Activated T-cell treated with anti-CD3 and anti-CD28 coated beads for 1 hour (primary cell): ENCODE data around the gene TNF.

Experiments used
- DNase-seq: peaks from one replicate; pipeline ENCODE4 v3.0.0-alpha.2; 2020; ENCODE audit warnings: low read depth

The TNF gene

DNA sequence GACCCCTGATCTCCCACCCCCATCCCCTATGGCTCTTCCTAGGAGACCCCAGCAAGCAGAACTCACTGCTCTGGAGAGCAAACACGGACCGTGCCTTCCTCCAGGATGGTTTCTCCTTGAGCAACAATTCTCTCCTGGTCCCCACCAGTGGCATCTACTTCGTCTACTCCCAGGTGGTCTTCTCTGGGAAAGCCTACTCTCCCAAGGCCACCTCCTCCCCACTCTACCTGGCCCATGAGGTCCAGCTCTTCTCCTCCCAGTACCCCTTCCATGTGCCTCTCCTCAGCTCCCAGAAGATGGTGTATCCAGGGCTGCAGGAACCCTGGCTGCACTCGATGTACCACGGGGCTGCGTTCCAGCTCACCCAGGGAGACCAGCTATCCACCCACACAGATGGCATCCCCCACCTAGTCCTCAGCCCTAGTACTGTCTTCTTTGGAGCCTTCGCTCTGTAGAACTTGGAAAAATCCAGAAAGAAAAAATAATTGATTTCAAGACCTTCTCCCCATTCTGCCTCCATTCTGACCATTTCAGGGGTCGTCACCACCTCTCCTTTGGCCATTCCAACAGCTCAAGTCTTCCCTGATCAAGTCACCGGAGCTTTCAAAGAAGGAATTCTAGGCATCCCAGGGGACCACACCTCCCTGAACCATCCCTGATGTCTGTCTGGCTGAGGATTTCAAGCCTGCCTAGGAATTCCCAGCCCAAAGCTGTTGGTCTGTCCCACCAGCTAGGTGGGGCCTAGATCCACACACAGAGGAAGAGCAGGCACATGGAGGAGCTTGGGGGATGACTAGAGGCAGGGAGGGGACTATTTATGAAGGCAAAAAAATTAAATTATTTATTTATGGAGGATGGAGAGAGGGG, 1.9 kb upstream of the TNF start:
- no peak for DNase-seq

DNA sequence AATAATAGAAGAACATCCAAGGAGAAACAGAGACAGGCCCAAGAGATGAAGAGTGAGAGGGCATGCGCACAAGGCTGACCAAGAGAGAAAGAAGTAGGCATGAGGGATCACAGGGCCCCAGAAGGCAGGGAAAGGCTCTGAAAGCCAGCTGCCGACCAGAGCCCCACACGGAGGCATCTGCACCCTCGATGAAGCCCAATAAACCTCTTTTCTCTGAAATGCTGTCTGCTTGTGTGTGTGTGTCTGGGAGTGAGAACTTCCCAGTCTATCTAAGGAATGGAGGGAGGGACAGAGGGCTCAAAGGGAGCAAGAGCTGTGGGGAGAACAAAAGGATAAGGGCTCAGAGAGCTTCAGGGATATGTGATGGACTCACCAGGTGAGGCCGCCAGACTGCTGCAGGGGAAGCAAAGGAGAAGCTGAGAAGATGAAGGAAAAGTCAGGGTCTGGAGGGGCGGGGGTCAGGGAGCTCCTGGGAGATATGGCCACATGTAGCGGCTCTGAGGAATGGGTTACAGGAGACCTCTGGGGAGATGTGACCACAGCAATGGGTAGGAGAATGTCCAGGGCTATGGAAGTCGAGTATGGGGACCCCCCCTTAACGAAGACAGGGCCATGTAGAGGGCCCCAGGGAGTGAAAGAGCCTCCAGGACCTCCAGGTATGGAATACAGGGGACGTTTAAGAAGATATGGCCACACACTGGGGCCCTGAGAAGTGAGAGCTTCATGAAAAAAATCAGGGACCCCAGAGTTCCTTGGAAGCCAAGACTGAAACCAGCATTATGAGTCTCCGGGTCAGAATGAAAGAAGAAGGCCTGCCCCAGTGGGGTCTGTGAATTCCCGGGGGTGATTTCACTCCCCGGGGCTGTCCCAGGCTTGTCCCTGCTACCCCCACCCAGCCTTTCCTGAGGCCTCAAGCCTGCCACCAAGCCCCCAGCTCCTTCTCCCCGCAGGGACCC, 981 bp upstream of the TNF start:
- DNase-seq = no peak

DNA sequence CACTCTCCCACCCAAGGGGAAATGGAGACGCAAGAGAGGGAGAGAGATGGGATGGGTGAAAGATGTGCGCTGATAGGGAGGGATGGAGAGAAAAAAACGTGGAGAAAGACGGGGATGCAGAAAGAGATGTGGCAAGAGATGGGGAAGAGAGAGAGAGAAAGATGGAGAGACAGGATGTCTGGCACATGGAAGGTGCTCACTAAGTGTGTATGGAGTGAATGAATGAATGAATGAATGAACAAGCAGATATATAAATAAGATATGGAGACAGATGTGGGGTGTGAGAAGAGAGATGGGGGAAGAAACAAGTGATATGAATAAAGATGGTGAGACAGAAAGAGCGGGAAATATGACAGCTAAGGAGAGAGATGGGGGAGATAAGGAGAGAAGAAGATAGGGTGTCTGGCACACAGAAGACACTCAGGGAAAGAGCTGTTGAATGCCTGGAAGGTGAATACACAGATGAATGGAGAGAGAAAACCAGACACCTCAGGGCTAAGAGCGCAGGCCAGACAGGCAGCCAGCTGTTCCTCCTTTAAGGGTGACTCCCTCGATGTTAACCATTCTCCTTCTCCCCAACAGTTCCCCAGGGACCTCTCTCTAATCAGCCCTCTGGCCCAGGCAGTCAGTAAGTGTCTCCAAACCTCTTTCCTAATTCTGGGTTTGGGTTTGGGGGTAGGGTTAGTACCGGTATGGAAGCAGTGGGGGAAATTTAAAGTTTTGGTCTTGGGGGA, 754 bp downstream of the TNF start:
- DNase-seq = no peak

DNA sequence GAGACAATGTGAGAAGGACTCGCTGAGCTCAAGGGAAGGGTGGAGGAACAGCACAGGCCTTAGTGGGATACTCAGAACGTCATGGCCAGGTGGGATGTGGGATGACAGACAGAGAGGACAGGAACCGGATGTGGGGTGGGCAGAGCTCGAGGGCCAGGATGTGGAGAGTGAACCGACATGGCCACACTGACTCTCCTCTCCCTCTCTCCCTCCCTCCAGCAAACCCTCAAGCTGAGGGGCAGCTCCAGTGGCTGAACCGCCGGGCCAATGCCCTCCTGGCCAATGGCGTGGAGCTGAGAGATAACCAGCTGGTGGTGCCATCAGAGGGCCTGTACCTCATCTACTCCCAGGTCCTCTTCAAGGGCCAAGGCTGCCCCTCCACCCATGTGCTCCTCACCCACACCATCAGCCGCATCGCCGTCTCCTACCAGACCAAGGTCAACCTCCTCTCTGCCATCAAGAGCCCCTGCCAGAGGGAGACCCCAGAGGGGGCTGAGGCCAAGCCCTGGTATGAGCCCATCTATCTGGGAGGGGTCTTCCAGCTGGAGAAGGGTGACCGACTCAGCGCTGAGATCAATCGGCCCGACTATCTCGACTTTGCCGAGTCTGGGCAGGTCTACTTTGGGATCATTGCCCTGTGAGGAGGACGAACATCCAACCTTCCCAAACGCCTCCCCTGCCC, 1.7 kb downstream of the TNF start:
- DNase-seq = peak; percentile 35

DNA sequence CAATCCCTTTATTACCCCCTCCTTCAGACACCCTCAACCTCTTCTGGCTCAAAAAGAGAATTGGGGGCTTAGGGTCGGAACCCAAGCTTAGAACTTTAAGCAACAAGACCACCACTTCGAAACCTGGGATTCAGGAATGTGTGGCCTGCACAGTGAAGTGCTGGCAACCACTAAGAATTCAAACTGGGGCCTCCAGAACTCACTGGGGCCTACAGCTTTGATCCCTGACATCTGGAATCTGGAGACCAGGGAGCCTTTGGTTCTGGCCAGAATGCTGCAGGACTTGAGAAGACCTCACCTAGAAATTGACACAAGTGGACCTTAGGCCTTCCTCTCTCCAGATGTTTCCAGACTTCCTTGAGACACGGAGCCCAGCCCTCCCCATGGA, 2.2 kb downstream of the TNF start:
- DNase-seq = no peak

DNA sequence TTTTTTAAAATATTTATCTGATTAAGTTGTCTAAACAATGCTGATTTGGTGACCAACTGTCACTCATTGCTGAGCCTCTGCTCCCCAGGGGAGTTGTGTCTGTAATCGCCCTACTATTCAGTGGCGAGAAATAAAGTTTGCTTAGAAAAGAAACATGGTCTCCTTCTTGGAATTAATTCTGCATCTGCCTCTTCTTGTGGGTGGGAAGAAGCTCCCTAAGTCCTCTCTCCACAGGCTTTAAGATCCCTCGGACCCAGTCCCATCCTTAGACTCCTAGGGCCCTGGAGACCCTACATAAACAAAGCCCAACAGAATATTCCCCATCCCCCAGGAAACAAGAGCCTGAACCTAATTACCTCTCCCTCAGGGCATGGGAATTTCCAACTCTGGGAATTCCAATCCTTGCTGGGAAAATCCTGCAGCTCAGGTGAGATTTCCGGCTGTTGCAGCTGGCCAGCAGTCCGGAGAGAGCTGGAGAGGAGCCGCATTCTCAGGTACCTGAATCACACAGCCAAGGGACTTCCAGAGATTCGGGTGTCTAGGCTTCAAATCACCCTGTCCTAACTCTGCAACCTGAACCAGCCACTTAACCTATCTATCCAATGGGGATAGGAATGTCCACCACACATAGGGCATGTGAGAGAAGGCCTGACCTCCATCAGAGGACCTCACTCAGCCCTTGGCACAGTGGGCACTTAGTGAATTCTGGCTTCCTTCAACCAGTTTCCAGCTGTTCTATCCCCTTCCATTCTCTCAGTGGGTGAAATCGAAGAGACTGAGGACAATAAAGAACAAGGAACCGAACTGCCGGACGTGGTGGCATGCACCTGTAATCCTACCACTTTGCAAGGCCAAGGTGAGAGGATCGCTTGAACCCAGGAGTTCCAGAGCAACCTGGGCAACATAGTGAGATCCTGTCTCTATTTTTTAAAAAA, 3.1 kb downstream of the TNF start:
- peak; percentile 41 for DNase-seq

DNA sequence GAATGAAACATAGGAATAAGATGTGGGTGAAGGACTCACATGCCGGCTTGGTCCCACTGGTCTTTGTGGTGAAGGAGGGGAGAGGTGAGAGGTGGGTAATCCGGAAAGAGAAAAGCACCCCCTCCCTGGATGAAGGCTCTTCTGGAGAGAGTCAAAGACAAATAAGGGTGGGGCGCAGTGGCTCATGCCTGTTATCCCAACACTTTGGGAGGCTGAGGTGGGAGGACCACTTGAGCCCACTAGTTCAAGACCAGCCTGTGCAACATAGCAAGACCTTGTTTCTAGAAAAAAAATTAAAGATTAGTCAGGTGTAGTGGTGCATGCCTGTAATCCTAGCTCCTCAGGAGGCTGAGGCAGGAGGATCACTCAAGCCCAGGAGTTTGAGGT, 3.7 kb downstream of the TNF start:
- DNase-seq = peak; percentile 27

DNA sequence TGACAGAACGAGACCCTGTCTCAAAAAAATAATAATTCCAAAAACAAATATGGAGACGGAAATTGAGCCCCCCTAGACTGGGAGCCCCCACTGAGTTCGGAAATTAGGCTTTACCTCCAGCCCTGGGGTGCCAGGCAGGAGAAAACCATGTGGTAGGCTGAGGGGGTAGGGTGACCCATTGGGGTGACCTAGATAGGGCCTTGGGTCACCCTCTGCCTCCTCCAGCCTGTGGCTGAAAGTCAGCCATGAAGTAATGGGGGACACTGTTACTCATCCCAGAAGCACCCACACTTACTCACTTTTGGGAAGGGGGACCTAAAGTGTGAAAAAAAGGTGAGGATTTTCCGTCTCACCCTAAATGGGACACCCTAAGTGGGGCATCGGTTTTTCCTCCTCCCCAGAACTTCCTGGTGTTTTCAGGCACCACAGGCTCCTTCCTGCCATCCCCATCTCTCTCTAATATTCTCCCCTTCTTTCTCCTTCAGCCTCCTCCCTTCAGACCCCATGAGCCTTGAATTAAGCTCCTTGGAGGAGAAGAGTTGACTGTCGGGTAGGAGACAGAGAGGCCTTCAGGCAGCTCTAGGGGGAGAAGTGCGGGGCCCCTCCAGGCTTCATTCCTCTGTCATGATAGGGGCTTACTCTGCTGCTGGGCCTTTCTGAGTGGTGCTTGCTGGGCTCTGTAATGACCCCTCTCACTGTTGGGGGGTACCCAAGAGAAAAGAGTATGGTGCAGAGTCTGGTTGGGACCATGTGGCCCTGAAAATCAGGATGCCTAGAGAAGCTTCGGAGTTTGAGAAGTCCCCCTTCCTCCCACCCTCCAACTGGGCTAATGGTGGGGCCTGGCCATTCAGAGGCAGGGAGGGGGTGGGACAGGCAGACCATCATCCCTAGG, 4.4 kb downstream of the TNF start:
- peak; percentile 26 for DNase-seq

DNA sequence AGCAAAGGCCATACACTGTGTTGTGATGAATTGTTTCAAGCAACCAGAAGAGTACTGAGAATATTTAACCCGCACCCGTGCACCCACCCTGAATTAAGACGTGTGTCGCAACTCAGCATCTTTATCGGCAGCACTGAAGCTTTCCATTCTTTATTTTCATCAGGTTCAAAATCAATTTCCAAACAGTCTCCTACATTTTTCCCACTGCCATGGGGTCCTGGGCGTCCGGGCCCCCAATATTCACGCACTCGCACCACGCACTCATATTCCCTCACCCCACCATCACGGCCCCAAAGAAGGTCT, 5.0 kb downstream of the TNF start:
- no peak for DNase-seq

DNA sequence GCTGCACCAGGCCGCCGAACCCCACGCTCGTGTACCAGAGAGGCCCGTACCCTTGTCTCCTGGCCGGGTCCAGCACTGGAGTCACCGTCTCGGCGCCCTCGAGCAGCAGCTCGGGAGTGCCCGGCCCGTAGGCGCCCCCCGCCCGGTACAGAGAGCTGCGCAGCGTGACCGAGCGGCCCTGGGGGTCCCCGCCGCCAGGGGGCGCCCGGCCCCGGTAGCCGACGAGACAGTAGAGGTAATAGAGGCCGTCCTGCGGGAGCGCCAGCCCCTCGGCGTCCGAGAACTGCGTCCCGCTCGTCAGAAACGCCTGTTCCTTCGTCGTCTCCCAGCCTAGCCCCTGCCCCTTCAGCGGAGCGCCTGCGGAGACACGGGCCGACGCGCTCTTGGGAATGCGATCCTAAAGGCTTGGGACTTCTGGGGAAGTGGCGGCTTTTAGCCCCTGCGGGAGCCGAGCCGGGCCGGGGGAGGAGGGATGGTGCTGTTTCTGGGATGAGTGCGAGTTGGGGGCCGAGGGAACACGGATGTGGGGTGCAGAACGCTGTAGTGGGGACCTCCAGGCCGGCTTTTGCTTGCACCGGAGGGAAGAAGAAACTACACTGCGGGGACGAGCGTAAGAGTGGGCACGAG, 5.6 kb downstream of the TNF start:
- DNase-seq = peak; percentile 91

DNA sequence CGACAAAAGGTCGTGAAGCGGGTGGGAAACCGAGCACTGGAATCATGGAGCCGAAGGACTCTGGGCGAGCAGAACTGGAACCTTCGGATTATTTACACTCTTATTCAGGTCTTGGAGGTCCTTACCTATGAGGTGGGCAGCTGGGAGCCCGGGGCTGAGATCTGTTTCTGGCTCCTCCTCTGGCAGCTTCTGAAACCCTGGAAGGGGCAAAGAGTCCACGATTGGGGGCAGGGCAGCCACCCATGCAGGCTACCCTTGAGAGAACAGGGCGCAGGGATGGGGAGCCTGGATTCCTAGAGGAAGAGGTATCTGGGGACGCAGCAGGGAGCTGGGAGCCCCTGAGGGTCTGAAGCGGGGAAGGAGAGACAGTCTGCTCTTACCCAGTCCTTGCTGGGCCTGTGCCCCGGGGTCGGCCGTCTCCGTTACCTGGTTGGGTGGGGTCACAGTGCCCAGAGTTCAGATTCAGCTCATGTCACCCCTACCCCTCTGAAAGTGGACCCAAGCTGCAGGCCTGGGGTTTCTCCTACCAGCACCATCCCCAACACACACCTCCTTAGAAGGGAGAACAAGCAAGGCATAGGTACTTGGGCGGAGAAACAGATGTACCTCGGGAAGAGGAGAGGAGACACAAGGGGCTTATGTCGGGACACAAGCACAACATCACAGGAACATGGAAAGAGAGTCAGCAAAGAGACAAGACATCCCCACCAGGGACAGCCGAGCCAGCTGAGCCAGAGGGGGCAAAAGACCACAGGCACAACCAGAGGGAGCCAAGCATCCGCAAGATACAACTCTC, 6.3 kb downstream of the TNF start:
- DNase-seq = peak; percentile 25

DNA sequence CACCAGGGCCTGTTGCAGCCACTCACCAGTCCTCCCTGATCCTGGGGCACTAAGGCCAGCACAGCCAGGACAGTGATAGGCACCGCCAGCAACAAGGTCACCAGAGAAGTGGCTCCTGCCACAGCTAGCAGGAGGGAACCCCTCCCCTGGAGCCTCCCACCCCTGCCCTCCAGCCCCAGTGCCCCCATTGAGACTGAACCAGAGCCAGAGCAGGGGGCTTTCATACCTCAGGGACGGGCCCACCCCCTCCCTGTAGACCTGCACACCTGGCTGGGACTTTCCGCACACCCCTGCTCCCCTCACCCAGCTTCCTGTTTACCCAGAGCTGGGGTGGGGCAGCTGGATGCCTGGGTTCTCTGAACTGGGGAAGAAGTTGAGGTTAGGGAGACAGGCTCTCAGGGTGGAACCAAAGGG, 6.9 kb downstream of the TNF start, which contains the start of gene LTB:
Gene LTB, minus strand, starts transcription at position 195 of the 414 bp plus-strand sequence. Its CDS starts 7 bp downstream, at position 188.
- DNase-seq = peak; percentile 58

DNA sequence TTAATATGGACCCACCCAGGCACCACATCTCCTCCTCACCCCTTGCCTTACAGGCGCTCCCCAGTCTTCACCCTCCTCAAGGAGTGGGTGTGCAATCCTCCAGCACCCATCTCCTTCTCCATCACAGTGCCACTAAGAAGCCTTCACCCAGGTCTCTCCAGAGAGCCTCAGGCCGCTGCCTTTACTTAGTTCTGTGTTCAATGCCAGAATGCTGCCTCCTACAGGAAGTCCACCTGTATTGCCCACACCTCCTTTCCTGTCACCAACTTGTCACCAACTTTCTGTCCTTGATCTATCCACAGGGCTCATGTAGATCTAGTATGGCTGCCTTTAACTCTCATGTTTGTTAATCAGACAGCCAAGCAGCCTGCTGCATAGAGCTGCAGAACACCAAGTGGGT, 10.1 kb downstream of the TNF start:
- no peak for DNase-seq

DNA sequence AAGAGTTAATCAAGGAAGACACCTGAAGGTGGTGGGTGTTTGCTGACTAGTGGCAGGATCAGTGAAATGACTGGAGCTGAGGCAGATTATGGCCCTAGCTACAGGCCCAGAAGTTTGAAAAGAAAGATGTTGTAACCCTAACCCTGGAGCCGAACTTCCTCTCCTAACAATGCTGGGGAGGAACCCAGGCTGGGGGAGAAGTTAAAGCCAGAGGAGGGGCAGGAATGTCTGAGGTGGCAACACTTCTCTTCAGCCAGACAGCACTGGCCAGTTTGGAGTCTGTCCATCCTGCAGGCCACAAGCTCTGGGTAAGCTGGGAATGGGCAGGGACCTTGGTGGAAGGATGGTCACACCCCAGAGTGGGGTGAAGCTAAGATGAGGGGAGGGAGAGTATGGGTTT, 10.6 kb downstream of the TNF start, which contains the start of gene LST1:
Gene LST1, plus strand, starts transcription at position 270 of the 400 bp plus-strand sequence. CDS start 1,023 bp downstream, outside the sequence.
- DNase-seq = no peak

DNA sequence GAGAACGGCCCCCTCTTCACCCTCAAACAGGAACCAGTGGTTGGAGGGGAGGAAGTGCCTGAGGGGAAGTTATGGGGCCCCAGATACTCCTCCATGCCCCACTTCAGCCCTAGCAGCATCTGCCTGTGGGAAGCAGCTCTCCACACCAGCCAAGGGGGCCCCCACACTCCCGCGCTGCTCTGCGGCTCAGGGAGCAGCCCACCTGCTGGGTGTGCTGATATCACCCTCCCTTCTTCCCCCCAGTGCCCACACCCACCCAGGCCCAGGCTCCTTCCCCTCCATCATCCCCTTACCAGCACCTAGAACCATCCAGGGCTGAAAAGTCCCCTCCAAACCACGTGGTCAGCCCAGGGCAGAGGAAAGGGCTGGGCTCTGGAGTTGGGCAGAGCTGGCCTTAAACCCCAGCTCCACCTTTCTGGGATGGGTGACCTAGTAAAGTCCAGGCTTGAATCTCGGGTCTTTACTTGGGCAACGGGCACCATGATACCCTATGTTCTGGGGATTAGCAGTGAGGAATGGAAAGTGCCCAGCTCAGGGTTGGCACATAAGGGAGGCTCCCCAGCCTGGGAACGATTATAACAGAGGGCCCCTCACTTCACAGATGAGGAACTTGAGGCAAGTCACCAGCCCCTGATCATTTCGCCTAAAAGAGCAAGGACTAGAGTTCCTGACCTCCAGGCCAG, 11.4 kb downstream of the TNF start:
- DNase-seq = no peak

DNA sequence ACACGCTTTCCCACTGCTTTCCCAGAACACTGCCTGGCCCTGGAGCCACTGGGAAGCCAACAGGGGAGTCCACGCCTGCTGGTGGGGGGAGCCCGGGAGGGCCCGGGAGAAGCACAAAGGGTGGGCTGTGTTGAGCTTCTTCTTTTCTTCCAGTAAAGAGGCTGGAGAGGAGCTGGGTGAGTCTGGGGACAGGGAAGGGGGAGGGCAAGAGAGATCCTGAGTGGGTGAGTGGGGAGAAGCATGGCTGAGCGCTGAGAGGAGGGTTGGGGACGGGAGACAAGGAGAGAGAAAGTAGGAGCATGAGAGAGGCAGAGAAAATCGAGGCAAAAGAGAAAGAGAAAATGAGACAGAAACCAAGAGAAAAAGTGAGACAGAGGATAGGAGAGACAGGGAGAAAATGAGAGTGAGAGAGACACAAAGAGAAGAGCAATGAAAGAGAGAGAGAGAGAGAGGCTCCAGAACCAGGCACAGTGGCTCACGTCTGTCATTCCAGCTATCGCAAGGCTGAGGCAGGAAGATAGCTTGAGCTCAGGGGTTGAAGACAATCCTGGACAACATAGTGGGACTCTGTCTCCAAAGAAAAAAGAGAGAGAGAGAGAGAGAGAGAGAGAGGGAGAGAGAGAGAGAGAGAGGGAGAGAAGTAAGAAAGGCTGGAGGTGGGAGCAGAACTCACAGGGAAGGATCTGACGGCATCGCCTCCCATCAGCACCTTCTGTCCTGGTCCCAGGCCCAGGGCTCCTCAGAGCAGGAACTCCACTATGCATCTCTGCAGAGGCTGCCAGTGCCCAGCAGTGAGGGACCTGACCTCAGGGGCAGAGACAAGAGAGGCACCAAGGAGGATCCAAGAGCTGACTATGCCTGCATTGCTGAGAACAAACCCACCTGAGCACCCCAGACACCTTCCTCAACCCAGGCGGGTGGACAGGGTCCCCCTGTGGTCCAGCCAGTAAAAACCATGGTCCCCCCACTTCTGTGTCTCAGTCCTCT, 12.7 kb downstream of the TNF start:
- DNase-seq = no peak
